NCI-H82 treated with DMSO at 0.1 percent for 48 hours (cell line): ENCODE data around the gene KIF25.

Experiments
- DNase-seq: peaks from one replicate; lab custom pipeline; 2025; ENCODE audit not compliant: unreplicated experiment; lab: John Stamatoyannopoulos, UW

Gene KIF25

DNA sequence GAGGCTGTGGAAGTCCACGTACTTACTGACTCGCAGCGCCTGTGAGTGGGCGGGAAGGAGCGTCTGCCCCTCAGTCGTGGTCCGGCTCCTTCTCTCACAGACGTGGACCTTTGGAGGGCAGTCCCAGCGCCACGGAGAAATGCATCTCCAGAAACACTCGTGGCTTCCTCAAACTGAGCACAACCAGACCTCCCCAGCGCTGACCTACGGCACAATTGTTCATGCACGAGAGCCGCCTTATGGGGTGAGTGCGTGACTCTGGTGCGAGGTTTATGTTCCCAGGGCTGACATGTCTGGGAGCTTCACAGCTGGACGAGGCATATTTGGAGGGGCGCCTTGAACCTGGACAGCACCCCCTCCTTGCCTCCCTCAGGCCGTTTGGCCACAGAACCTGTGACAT is 51.8 kb downstream of the KIF25 start:
- no peak for DNase-seq

DNA sequence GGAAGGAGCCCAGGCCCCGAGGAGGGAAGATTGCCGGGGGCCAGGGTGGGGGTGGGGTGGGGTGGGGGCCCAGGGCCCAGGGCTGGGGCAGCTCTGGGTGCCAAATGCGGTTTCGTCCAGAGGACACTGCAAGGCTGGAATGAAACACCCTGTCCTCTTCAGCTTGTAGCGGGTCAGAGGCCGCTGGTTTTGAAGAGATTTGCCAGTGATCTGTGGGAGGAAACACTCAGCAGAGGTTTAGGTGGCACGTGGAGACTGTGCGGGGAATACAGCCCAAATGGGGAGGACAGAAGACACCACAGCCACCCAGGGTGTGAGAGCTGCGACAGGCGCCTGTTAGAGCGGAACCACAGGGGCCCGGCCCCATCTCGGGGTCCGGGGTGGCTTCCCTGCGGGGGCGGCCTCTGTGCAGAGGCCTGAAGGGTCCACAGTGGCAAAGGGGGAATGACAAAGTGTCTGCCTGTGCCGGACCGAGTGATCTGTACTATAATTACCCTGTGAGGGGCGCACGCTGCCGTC is 52.3 kb downstream of the KIF25 start:
- no peak for DNase-seq

DNA sequence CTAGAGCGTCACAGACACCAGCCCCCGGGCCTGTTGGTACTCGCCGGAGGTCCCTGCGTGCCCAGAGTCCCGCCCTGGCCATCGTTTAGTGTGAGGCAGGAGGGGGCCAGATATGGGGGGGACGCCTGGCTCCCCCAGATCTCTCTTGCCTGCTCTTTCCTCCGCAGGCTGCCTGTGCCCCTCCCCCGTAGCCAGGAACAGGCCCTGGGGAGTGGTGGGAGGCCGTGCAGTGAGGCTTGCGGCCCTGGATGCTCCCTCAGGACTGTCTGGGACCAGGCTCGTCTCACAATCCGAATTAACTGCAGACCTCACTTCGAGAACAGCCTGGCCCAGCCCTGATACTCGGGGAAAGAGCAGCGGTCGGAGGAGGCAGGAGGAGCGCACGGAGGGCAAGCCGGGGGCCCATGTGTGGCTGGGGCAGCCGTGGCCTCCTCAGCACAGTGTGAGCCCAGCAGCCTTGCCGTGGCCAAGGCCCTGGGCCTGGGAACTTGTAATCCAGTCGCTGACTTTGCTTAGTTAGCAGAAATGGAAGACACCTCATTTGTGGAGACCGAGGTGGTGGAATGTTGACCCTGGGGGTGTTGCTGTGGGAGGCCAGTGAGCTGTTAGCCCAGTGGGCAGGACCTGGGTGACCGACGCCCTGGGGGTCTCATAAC is 52.9 kb downstream of the KIF25 start:
- DNase-seq, result no peak

DNA sequence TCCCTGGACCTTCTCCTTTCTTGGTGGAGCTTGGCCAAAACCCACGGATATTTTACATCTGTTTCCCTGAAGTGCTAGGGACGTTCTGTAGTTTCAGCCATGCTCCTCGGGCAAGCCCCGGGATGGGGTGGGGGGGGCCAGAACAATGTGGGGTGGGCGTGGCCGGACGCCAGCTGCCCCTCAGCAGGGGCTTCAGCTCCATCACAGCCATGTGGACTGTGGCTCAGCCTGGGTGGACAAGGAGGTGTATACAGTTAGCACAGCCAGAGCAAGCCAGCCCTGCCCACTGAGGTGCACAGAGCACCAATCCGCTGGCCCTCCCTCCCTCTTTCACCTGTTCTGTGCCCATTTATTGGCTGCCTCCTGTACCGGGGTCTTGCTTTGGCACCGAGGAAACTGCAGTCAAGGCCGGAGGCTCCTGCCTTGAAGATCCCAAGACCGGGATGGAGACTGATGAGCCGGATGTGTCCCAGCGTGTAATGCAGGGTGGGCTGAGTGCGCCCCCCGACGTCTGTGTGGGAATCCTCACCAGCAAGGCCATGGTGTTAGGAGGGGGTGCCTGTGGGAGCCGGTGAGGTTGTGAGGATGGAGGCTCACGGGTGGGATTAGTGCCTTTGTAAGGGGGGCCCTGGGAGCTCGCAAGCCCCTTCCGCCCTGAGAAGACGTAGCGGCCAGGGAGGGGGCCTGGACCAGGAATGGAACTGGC is 53.6 kb downstream of the KIF25 start:
- no peak for DNase-seq

DNA sequence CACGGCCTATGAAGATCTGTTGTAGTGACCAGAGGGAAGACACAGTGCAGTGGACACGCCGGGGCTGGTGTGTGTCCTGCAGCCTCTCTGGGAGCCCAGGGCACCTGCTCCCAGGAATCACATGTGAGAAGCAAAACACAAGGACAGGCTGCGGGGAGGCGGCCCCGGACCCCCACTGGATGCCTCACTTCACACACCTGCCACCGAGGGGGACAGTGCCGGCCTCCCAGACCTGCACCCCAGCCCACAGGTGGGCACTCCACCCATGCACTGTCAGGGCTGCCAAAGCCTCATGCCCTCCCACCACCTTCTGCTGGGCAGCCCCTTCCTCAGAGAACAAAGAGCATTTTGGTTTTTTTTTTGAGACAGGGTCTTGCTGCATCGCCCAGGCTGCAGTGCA is 54.2 kb downstream of the KIF25 start:
- no peak for DNase-seq

DNA sequence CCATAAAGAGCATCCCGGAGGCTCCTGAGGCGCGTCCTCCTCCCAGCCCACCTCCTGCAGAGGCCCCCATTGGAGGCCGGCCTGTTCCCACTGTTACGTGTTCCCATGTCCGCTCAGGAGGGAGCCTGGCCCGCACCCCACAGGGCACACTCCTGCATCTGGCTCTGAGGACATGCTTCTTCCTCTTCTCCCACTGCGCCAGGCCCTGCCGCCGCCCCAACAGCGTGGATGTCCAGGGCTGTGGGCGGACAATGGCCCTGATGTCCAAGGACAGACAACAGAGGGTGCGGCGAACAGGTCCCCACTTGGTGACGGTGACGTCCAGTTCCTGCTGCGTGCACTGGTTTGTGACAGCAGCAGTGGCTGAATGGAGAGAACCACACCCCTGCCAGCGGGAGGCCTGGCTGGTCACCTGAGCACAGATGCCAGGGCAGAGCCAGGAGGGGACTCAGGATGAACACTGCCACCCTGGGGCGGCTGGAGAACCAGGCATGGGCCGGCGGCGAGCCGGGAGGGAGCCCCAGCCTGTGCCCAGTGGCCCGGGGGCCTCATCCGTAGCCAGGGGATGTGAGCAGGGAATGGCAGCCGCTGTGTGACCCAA is 54.9 kb downstream of the KIF25 start:
- DNase-seq, result no peak

DNA sequence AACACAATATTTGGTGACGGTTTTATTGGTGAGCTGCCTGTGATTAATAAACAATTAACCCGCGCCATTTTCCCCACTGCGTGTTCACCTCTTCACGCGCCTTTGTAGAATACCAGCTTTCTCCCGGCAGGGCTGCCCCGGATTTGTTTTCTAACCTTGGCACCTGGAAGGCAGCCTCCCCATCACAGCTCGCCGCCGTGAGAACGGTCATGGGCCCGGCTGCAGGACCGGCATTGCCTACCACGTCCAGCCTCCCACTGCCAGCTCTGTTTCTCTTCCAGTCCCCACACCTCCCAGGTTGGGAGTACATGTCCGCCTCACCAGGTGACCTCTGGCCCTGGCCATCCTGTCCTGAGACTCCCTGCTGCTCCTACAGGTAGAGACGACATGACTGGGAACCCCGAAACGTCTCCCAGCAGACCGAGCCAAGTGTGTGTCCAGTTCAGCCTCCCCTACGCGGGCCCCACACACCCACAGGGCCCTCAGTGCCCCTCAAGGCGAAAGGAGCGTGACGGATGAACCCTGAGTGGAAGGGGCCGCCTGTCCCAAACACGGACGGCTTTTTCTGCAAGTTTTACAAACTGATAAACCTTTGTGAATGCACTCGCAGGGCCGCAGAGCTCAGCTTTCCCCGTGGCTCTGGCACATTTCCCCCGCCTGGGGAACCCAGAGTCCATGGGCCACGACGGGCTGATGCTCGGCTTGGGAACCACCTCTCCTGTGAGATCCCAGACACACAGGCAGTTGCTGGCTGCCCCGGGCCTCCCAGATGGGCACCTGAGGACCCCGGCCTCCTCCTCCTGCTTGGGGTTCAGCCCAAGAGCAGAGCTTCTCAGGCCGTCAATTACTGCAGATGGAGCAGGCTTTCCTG is 55.9 kb downstream of the KIF25 start:
- no peak for DNase-seq

DNA sequence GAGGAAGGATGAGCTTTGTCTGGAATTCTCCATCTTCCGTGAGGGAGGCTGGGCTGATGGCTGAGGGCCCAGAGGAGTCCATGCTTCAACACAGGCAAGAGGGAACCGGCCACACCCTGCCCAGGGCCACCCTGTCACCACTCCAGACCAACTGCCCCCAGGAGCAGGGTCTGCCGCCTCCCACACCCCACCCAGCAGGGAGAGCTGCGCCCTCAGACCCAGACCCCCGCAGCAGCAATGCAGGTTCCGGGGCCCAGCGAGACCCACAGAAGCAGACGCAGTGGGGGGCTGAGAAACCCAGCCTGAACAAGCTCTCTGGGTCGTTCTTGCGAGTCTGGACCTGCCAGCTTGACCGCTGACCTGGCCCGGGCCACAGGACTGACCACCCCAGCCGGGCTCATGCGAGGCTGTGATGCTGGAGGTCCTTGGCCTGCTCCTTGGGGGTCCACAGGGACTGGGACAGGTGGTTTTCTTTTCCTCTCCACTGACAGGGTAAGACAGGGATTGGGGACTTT is 56.5 kb downstream of the KIF25 start:
- DNase-seq, result no peak

DNA sequence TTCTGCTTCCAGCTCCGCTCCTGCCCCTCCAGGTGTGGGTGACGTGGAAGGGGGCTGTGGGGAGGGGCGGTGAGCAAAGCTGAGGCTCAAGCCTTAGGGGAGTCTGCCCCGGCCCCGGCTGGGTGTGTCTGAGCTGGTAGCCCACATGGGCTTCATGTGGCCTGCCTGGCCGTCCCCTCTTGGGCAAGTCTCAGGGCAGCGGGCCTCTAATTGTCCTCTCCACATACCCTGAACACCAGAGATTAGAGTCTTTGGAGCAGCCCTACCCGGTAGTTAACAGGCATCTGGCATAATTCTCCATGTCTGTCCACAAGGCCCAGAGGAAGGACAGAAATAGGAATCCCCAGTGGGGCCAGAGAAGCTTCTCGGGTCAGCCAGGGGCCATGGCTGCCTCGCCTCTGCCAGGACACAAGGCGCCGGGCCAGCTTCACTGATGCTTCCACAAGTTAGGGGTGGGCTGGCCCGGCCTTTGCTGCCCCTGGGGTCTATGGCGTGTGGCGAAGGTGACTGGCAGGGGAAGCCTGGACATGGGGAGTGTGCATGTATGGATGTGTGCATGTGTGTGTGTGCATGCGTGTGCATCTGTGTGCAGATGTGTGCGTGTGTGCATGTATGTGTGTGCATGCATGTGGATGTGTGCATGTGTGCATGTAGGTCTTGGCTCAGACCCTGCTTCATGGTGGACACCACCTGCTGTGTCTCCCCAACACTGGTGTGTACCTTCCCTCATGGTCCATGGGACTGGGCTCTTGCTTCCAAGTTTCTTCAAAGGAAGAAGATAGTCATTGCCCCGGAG is 57.5 kb downstream of the KIF25 start:
- DNase-seq, result no peak

DNA sequence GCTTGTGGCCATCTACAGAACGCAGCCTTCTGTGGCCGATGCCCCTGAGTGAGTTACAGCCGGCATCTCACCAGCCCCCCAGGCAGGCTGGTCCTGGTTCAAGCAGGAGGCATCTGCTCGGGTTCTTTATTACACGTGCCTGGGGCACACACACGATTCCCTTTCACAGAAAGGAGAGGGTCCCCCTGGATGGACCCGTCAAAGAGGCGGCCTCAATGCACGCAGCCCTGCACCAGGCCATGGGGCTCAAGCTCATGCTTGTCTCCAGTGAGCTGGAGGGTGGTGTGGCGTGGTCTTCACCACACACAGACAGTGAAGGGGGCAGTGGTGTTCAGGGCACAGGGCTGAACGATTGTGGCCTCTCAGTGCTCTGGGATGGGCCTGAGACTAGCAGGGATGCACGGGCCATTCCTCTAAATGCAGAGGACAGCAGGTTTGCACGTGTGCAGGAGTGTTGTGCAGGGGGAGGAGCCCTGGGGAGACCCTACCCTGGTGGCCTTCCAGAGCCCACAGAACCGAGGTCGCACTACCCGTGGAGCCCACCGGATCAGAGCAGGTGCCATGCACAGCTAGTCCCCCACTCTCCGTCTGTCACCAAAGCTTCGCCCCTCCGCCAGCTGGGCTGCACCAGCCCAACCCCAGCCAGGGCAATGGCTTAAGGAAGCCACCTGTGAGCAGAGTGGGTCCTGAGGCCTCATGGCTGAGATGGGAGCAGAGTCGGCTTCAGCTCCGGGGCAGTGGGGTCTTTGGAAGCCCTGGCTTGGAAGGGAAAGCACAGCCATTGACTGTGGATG is 58.4 kb downstream of the KIF25 start:
- DNase-seq, result no peak

DNA sequence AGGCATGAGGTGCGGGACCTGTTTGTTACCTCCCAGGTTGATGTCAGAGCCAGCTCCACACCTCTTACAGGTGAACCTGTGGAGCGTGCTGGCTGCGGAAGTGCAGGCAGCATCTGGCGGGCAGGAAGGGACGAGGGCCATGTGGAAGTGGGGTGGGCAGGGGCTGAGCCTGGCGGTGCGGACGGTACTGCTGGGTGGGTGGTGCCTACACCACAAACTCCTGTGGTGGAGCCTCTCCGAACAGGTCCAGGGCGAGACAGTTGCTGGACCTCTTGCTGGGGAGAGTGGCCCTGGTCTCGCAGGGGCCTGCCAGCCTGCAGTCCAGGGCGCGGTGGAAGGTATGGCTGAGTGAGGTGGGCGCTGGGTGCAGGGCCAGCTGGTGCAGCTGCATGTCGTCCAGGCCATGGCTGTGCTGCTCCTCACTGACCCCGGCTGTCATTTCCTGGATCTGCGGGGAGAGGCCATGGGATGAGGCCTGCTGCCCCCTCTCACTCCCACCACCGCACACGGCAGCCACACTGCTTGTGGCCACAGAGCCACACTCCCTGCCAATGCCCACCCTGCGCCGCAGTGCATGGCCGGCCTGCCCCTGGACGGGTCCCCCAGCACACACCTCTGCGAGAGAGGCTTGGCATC is 59.5 kb downstream of the KIF25 start:
- DNase-seq, result no peak

DNA sequence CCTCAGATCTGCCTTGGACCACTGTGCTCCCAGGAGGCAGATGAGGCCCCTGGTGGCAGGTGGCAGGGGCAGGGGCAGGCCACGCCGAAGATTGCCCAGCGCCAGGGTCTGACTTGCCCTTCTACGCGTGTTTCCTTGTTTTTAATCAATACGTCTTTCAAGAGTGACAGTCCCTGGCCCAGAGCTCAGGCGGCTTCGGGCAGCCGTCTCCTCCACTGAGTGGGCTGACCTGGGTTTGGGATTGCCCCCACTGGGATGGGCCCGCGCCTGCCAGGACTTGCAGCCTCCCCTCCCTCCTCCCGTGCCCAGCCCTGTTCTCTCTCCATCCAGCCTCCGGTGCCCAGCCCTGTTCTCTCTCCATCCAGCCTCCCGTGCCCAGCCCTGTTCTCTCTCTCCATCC is 60.4 kb downstream of the KIF25 start:
- no peak for DNase-seq

DNA sequence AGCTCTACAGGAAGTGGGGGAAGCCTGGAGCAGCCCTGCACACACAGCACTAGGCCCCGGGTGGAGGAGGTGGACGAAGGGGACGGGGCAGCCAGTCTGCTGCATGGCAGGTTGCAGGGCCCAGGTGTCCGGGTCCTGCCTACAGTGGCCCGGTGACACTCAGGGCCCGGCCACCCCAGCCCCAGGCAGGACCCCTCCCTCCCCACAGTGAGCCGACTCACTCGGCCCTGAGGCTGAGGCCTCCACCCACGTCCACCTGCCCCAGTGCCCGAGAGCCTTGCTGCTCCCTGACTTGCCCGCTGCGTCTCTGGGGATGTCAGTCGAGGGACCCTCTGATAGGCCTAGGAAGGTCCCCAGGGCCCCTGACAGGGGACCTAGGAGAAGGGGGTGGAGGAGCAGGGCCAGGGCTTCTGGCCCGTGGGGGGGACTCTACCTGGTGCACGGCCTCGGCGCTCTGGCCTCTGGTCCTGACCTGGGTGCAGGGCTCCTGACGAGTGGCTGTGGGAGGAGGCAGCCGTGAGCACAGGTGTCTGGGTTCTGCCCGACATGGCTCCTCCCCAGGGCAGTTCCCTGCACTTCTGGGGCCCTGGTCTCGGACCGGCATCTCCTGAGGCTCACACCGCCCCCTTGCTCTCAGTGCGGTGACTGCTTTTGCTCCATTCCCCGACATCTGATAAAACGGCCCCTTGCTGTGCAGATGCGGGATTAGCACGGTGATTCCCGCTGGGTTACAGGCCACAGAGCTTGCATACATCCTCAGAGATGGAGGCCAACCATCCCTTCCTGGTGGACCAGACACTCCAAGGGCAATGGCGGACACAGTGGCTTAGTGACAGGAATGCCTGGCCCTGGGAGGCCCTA is 61.5 kb downstream of the KIF25 start:
- no peak for DNase-seq

DNA sequence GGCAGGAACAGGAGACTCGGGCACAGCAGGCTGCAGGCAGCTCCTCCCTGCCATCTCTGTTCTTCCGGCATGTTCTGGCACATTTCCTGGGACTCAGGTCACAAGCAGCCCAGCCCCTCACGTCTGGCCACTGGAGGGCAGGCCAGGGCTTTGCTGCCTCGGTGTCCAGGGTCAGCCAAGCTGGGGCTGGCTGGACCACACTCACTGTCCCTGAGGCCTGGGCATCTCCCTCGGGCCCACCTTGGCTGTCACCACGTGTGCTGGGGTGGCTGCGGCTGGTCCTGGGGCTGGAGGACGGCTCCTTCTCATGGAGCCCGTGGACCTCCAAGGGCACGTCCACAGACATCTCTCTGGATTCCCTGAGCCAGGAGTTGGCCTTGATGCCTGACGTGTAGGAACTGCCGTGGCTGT is 63.1 kb downstream of the KIF25 start:
- DNase-seq, result no peak

DNA sequence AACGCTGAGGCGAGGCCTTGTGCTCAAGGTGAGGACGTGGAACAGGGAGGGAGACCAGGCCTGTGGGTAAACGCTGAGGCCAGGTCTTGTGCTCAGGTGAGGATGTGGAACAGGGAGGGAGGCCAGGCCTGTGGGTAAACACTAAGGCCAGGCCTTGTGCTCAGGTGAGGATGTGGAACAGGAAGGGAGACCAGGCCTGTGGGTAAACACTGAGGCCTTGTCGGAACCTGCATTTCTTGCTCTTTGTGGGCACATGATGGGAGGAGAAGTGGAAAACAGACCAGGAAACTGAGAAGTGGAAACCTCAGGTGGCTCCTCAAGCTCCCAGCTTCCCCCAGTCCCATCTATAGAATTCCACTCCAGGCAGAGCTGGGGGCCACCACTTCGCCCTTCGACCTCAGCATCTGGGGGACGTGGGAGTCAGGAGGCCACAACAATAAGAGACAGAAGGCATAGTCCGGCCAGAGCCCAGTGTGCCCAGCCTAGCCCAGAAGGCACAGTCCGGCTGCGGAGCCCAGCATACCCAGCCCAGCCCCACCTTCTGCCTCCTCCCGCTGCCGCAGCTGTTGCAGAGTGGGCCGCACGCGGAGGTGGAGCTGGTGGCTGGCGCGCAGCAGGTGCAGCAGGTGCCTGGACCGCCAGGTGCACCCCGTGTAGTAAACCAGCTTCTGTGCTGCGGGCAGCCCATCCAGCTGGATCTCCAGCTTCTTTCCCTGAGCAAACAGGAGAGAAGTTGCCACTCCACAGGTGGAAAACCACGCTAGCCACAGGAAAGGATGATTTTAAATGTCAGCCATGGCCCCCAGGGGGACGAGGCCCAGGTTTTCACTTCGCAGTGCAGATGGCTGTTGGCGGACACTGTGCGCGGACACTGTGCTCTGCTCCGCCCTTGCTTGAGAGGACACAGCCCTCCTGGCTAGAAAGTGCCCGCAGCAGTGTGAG is 64.1 kb downstream of the KIF25 start:
- DNase-seq, result no peak

DNA sequence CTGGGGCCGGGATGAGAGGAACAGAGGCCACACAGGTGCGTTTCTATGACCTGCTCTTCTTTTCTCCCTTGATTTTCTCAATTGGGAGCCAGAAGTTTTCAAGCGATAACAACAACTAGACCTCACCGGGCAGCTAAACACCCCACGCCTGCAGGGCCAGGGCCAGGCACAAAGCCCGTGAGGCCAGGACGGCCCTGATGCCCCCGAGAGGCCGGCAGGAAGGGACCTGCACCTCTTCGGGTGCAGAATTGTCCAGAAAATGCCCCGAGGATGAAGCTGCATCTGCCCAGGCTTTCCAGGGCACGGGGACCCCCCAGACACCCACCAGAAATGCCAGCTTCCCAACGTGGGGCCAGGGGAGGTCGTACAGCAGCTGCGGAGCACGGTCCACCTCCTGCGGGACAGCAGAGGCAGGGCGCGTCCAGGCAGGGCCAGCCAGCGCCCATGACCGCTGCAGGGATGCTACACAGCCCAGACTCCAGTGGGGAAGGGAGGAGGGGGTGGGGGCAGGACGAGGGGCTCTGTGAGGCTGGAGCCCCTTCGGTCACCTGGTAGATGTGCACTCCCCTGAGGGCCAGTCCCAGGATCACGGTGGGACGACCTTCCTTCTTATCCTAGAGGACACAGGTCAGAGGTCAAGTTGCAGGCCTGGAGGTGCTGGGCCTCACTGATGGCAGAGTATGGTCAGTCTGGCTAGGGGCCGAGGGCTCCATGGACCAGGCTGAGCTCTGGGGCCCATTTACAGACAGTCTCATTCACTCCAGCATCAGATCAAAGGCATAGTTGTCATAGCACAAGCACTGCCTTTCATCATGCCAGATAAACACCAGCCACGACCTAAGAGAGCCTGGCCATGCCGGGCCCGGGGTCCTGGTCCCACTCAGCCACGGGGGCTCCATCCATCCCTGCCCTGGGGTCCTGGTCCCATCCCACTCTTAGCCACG is 65.1 kb downstream of the KIF25 start:
- DNase-seq, result no peak
